ENCODE measurements around the gene LDLRAP1. TPM values are rescaled to one million over a fixed set of nuclear protein-coding genes. Genes with fewer than 3 reads are reported as not detected.
"Not testable (repeated sequence)": the region's sequence is repeated elsewhere in the genome, so short reads cannot be mapped to it uniquely, and the experiment has no call there.

LDLRAP1 gene
- total RNA-seq, 1 experiment from 2014 or later: 13.6 TPM

GRCh38 chr1:25575191-25575590 is 31.8 kb downstream of the LDLRAP1 start:
- DNase-seq (ENCODE audit: low read depth): no peak

DNA sequence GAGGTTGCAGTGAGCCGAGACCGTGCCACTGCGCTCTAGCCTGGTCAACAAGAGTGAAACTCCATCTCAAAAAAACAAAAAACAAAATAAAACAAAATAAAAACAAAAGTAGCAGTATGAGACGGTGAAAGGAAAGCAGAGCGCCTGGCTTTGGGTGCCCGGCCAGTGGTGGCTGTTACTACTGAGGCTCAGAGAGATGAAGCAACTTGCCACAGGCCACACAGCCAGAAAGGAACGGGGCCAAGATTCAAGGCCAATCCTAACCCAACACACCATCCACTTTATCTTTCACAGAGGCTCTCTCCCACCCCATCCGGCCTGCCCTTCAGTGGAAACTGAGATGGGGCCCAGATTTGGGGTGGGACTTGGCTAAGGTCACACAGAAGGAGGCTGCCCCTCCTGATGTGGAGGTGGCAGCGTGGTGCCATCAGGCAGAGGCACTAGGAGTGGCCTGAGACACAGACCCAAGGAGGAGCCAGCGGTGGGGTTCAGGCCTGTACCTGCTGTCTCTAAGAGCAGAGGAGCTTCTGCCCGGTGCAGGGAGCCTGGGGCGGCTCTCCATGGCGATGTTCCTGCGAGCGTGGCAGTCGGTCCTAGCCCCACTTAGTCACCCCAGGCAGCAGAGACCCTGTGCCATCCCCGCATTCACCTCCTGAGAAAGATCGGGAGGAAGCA is 33.2 kb downstream of the LDLRAP1 start:
- DNase-seq (ENCODE audit: low read depth): no peak

DNA sequence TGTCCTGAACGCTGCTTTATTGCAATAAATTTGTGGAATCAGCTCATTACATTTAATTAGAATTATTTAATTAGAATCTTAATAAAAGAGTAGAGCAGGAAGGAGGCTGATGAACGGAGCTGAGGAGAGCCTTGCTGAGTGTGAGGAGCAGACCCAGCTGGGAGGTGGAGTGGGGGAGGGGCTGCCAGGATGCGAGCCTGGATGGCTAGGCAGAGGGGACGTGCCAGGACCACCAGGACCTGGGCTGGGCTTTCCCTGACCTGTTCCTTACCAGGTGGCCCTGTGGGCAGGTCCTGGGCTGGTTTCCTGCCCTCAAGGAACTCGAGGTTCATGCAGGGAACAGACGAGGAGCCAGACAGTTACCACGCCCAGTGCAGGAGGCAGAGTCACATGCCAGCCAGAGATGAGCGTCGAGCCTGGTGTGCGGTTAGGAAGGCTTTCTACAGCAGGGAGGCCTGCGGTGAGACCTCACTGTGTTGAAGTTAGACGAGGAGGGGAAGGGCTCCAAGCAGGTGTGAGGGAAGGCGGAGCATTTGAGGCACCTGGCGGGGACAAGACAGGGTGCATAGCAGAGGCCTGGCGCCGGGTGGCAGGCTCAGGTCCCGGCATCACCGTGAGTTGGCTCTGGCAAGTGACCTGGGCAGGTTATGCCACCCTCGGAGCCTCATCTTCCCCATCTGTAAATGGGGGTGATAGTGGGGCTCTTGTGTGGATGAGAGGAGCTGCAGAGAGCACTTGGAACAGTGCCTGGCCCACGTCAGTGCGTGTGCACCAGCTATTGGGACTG is 33.9 kb downstream of the LDLRAP1 start:
- DNase-seq (ENCODE audit: low read depth): no peak

- no peak for DNase-seq (ENCODE audit: low read depth)
Measured at GRCh38 chr1:25579292-25580252, 36.2 kb downstream of the LDLRAP1 start.

GRCh38 chr1:25580927-25581326 is 37.5 kb downstream of the LDLRAP1 start:
- DNase-seq (ENCODE audit: low read depth): no peak

DNA sequence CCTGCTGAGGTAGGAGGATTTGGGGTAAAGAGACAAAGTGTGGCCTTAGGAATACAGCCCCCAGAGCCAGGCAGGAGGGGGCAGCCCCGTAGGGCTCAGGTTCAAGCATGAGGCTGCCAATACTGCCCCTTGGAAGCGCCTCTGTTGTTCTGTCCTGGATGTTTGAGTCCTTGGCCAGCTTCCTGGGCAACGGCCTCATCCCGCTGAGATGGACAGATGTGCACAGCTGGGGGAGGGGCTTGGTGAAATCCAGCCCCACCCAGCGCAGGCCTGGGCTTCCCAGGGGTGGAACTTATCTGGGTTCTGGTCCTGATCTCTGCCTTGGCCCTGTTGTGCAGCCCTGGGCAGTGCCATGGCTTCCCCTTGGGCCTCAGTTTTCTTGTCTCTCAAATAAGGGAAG is 38.4 kb downstream of the LDLRAP1 start:
- DNase-seq (ENCODE audit: low read depth): no peak

GRCh38 chr1:25583519-25584370 is 40.3 kb downstream of the LDLRAP1 start:
- DNase-seq (ENCODE audit: low read depth): no peak

DNA sequence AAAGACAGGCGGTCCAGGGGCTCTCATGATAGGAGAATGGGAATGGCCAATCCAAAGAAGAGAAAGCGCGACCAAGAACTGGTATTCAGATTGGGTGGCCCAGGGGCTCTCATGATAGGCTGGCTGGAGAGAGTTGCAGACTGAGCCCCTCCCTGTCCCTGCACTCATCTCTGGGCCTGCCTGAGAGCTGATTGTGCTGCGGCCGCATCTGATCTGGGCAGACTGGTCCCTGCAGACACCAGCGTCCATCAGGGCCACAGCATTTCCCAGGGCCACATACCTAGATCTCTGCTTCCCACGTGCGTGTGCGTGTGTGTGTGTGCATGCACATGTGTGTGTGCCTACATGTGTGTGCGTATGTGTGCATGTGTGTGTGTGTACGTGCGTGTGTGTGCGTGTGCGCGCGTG is 42.8 kb downstream of the LDLRAP1 start:
- no peak for DNase-seq (ENCODE audit: low read depth)

DNA sequence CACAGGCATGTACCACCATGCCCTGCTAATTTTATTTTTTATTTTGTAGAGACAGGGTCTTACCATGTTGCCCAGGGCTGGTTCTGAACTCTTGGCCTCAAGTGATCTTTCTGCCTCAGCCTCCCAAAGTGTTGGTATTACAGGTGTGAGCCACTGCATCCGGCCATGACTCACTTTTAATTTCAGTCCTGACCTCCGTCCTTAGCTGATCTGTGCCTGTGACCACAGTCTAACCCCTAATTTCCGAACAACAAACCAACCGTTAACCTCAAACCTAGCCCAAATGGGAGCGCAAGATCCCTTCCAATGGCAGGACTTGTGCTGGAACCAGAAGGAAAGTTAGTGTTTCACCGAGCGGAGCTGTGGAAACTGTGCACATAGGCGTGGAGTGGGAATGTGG is 43.9 kb downstream of the LDLRAP1 start:
- DNase-seq (ENCODE audit: low read depth): no peak

GRCh38 chr1:25588224-25588623 is 44.8 kb downstream of the LDLRAP1 start:
- DNase-seq (ENCODE audit: low read depth): not testable (repeated sequence)

DNA sequence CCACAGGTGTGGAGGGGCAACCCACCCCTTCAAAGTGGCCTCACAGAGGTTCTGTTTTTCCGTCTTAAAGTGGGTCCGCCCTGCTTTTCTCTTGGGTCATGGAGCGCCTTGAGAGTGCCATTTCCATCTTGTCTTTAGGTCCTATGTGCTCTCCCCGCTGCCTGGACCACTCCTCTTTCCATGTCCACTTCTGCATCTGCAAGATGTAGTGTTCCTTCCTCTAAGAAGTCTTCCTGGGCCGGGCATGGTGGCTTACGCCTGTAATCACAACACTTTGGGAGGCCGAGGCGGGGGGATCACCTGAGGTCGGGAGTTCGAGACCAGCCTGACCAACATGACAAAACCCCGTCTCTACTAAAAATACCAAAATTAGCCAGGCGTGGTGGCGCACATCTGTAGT is 45.4 kb downstream of the LDLRAP1 start:
- DNase-seq (ENCODE audit: low read depth): not testable (repeated sequence)

GRCh38 chr1:25590096-25590824 is 46.9 kb downstream of the LDLRAP1 start:
- no peak for DNase-seq (ENCODE audit: low read depth)

GRCh38 chr1:25593861-25594260 is 50.5 kb downstream of the LDLRAP1 start:
- no peak for DNase-seq (ENCODE audit: low read depth)

- no peak for DNase-seq (ENCODE audit: low read depth)
Measured at GRCh38 chr1:25594971-25595370, 51.6 kb downstream of the LDLRAP1 start.

DNA sequence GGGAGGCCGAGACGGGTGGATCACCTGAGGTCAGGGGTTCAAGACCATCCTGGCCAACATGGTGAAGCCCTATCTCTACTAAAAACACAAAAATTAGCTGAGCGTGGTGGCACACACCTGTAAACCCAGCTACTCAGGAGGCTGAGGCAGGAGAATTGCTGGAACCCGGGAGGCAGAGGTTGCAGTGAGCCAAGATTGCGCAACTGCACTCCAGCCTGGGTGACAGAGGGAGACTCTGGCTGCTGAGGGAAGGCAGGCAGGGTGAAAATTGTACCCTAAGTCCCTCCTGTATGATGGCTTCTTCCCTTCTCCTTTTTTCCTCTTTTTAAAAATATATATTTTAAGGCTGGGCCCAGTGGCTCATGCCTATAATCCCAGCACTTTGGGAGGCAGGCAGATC is 53.2 kb downstream of the LDLRAP1 start:
- DNase-seq (ENCODE audit: low read depth): not testable (repeated sequence)

- no peak for DNase-seq (ENCODE audit: low read depth)
Measured at GRCh38 chr1:25598879-25599278, 55.5 kb downstream of the LDLRAP1 start.

GRCh38 chr1:25599969-25600610 is 56.7 kb downstream of the LDLRAP1 start:
- DNase-seq (ENCODE audit: low read depth): no peak

GRCh38 chr1:25600971-25601699 is 57.7 kb downstream of the LDLRAP1 start:
- not testable (repeated sequence) for DNase-seq (ENCODE audit: low read depth)

All from Daoy (cell line).